ENCODE data around the gene KRT86.

DNA sequence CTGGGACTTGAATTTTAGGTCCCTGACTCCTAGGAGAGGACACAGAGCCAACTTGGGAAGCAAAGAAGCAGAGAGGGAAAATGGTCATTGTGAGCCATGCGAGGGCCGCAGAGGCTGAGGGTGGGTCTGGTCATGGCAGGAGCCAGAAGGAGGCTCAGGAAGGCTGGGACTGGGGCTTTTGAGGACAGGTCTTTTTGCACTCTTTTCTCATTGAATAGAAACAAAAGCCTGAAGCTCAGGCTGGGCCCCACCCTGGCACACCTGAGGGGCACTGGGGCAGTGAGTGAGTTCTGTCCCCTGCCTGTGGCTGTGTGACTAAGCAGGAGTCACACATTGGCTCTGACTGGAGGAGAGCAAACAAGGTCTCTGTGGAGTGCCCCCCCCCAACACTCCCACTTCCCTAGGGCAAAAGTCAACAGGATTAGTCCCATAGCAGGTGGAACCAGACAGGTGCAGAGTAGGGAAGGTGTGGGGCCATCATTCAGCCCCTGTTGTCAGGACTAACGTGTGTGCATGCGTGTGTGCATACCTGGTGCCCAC lies 38.6 kb upstream of the KRT86 start:
- TF ChIP-seq, protein P1, sequence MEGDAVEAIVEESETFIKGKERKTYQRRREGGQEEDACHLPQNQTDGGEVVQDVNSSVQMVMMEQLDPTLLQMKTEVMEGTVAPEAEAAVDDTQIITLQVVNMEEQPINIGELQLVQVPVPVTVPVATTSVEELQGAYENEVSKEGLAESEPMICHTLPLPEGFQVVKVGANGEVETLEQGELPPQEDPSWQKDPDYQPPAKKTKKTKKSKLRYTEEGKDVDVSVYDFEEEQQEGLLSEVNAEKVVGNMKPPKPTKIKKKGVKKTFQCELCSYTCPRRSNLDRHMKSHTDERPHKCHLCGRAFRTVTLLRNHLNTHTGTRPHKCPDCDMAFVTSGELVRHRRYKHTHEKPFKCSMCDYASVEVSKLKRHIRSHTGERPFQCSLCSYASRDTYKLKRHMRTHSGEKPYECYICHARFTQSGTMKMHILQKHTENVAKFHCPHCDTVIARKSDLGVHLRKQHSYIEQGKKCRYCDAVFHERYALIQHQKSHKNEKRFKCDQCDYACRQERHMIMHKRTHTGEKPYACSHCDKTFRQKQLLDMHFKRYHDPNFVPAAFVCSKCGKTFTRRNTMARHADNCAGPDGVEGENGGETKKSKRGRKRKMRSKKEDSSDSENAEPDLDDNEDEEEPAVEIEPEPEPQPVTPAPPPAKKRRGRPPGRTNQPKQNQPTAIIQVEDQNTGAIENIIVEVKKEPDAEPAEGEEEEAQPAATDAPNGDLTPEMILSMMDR (conservative IDR thresholded peaks at IDR 0.05), result no peak
- no peak for TF ChIP-seq ZFX (IDR thresholded peaks at IDR 0.05)

All from C4-2B (cell line).